ENCODE data around the gene PHOSPHO2. TPM values are rescaled to one million over a fixed set of nuclear protein-coding genes. Genes with fewer than 3 reads are reported as not detected.

PHOSPHO2 gene
- total and polyA plus RNA-seq, 9 of the 15 experiments (the other 6 are each of a cell fraction or from before 2014, with no cell fraction given): 7.8 to 19.1 (median 11.7) TPM

GRCh38 chr2:169664978-169665930, 29.0 kb upstream of the PHOSPHO2 start (continued):
- TF ChIP-seq PRPF4 (IDR thresholded peaks at IDR 0.05; ENCODE audit: insufficient read depth, low read depth, low read length, poor library complexity, severe bottlenecking) (no peak), YY1 (IDR thresholded peaks at IDR 0.05; ENCODE audit: borderline replicate concordance in 1 of 3, control insufficient read depth in 1 of 3, extremely low read depth in 1 of 3, insufficient read depth in 3 of 3, insufficient read length in 1 of 3, insufficient replicate concordance in 2 of 3, low read depth in 1 of 3, low read length in 2 of 3) (no peak), EP400 (IDR thresholded peaks at IDR 0.05) (no peak), CBFB (CRISPR knock-in tag; IDR thresholded peaks at IDR 0.05) (no peak), ZNF551 (CRISPR knock-in tag; IDR thresholded peaks at IDR 0.05) (no peak), GABPA (tag; conservative IDR thresholded peaks at IDR 0.05; ENCODE audit: low read depth) (0 out of 2 replicates have a peak, but pooled peaks have one; percentile 30), ZNF778 (CRISPR knock-in tag; IDR thresholded peaks at IDR 0.05) (no peak), SAFB (IDR thresholded peaks at IDR 0.05; ENCODE audit: borderline replicate concordance, low read depth, low read length) (no peak), MBD2 (IDR thresholded peaks at IDR 0.05; ENCODE audit: borderline replicate concordance, low read depth) (no peak; the same call in 1 of the 2 replicates), ZNF24 (IDR thresholded peaks at IDR 0.05) (peak; percentile 66), MAZ (CRISPR knock-in tag; conservative IDR thresholded peaks at IDR 0.05 in 1 of 2, IDR thresholded peaks at IDR 0.05 in 1 of 2) (peak in 1 of 2 experiments; percentile 71; a peak in 2 of 4 replicates), KLF1 (tag; IDR thresholded peaks at IDR 0.05) (no peak), GATAD2A (IDR thresholded peaks at IDR 0.05) (peak; percentile 83), DNMT1 (IDR thresholded peaks at IDR 0.05) (no peak), BMI1 (IDR thresholded peaks at IDR 0.05; ENCODE audit: low read length) (no peak), SMAD3 (CRISPR knock-in tag; conservative IDR thresholded peaks at IDR 0.05) (0 out of 2 replicates have a peak, but pooled peaks have one; percentile 59), SREBF2 (CRISPR knock-in tag; IDR thresholded peaks at IDR 0.05) (no peak), DIDO1 (tag; IDR thresholded peaks at IDR 0.05; ENCODE audit: low read depth) (no peak), IRF2 (CRISPR knock-in tag; IDR thresholded peaks at IDR 0.05) (no peak), CREB1 (IDR thresholded peaks at IDR 0.05) (no peak), CREB1 (CRISPR knock-in tag; IDR thresholded peaks at IDR 0.05) (no peak)
- TF ChIP-seq, protein P1, sequence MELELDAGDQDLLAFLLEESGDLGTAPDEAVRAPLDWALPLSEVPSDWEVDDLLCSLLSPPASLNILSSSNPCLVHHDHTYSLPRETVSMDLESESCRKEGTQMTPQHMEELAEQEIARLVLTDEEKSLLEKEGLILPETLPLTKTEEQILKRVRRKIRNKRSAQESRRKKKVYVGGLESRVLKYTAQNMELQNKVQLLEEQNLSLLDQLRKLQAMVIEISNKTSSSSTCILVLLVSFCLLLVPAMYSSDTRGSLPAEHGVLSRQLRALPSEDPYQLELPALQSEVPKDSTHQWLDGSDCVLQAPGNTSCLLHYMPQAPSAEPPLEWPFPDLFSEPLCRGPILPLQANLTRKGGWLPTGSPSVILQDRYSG (tag; conservative IDR thresholded peaks at IDR 0.05; ENCODE audit: low read depth): no peak
- TF ChIP-seq, protein P2, sequence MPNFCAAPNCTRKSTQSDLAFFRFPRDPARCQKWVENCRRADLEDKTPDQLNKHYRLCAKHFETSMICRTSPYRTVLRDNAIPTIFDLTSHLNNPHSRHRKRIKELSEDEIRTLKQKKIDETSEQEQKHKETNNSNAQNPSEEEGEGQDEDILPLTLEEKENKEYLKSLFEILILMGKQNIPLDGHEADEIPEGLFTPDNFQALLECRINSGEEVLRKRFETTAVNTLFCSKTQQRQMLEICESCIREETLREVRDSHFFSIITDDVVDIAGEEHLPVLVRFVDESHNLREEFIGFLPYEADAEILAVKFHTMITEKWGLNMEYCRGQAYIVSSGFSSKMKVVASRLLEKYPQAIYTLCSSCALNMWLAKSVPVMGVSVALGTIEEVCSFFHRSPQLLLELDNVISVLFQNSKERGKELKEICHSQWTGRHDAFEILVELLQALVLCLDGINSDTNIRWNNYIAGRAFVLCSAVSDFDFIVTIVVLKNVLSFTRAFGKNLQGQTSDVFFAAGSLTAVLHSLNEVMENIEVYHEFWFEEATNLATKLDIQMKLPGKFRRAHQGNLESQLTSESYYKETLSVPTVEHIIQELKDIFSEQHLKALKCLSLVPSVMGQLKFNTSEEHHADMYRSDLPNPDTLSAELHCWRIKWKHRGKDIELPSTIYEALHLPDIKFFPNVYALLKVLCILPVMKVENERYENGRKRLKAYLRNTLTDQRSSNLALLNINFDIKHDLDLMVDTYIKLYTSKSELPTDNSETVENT (CRISPR knock-in tag; IDR thresholded peaks at IDR 0.05): no peak
